GM12878 (cell line): Measurements from ENCODE around the gene LAMA2. TPM values are rescaled to one million over a fixed set of nuclear protein-coding genes. Genes with fewer than 3 reads are reported as not detected.

Experiments
- ATAC-seq: fragments of 200-7000 bp; cut with Tn5 transposase; 3 replicates; pipeline ENCODE4 v1.9.1; 2020; ENCODE audit warnings: mild to moderate bottlenecking, moderate library complexity
- BruUV-seq: library from RNA; stranded (reverse); fragments of 400-500 nt; replicated peaks from 2 replicates; lab custom pipeline; 2021; lab: Mats Ljungman, UMichigan
- CTCF ChIA-PET: fragments of 300-600 bp; sonication (Branson Sonifier 250); formaldehyde crosslinking; extraction: SDS; loops from one replicate; lab custom pipeline; 2021; ENCODE audit warnings: inconsistent platforms; lab: Yijun Ruan, JAX
- POLR2A ChIA-PET: fragments of 350-600 bp; formaldehyde crosslinking; extraction: SDS; loops from one replicate; lab custom pipeline; 2021; ENCODE audit warnings: inconsistent platforms; lab: Charles Lee
- RAD21 ChIA-PET: fragments of 300-600 bp; sonication (Branson Sonifier 250); formaldehyde crosslinking; loops from one replicate; lab custom pipeline; 2023; ENCODE audit warnings: antibody characterized with exemption; ENCODE audit not compliant: unreplicated experiment; lab: Charles Lee
- SMC1A ChIA-PET: fragments of 300-600 bp; sonication (Branson Sonifier 250); formaldehyde crosslinking; loops from one replicate; lab custom pipeline; 2023; ENCODE audit not compliant: unreplicated experiment, uncharacterized antibody; lab: Charles Lee
- DNase-seq: peaks from one replicate; pipeline ENCODE4 v3.0.0-alpha.2; 2011; ENCODE audit warnings: low read depth, low spot score
- FAIRE-seq: peaks from 3 replicates; lab custom pipeline; 2011; peaks lifted over from hg19 to GRCh38; lab: Jason Lieb, UNC
- H2AFZ ChIP-seq: 2 replicates; pipeline ENCODE4 v1.6.0; 2011; ENCODE audit warnings: low read depth, low read length, control low read depth; ENCODE audit not compliant: control insufficient read depth
- H3K27ac ChIP-seq: 2 replicates; pipeline ENCODE4 v1.5.1; 2011; ENCODE audit warnings: control low read depth; ENCODE audit not compliant: control insufficient read depth, insufficient read depth
- H3K27me3 ChIP-seq, 2 experiments: replicated peaks in 1 of 2; 2 replicates each; pipeline versions ENCODE4 v1.6.0 to v1.6.1; 2011; ENCODE audit warnings: low read length in 1 of 2; ENCODE audit not compliant: control insufficient read depth in 2 of 2, insufficient read depth in 2 of 2
- H3K36me3 ChIP-seq, 2 experiments: 2 replicates each; pipeline ENCODE4 v1.5.1; 2011; ENCODE audit warnings: low read length in 1 of 2; ENCODE audit not compliant: control insufficient read depth in 2 of 2, insufficient read depth in 2 of 2
- H3K4me1 ChIP-seq: 2 replicates; pipeline ENCODE4 v1.6.1; 2011; ENCODE audit warnings: mild to moderate bottlenecking, low read length, moderate library complexity, mixed read lengths; ENCODE audit not compliant: control insufficient read depth, insufficient read depth
- H3K4me2 ChIP-seq: 2 replicates; pipeline ENCODE4 v1.6.0; 2011; ENCODE audit warnings: control low read depth; ENCODE audit not compliant: control insufficient read depth, insufficient read depth
- H3K4me3 ChIP-seq: fragments of 200-600 bp; sonication (generic); 2 replicates; pipeline ENCODE4 v1.5.1; 2016
- H3K79me2 ChIP-seq: 2 replicates; pipeline ENCODE4 v1.6.0; 2011; ENCODE audit warnings: low read length; ENCODE audit not compliant: control insufficient read depth, insufficient read depth
- H3K9ac ChIP-seq: 2 replicates; pipeline ENCODE4 v1.8.0; 2011; ENCODE audit warnings: low read length, control low read depth, mixed read lengths; ENCODE audit not compliant: control insufficient read depth, insufficient read depth
- H3K9me3 ChIP-seq: replicated peaks from 3 replicates; pipeline ENCODE4 v1.5.1; 2011; ENCODE audit warnings: mild to moderate bottlenecking, low read length; ENCODE audit not compliant: control insufficient read depth, insufficient read depth
- H4K20me1 ChIP-seq: 2 replicates; pipeline ENCODE4 v1.6.0; 2011; ENCODE audit not compliant: control insufficient read depth, insufficient read depth
- ATF7 ChIP-seq: fragments of 450-650 bp; IDR thresholded peaks from 2 replicates; pipeline ENCODE4 v1.6.1; 2016; ENCODE audit warnings: low read depth, mild to moderate bottlenecking
- BCL11A ChIP-seq: IDR thresholded peaks from 2 replicates; pipeline ENCODE4 v1.6.1; 2011; ENCODE audit warnings: low read depth, low read length
- CBX5 ChIP-seq: sonication (generic); IDR thresholded peaks from 2 replicates; pipeline ENCODE4 v1.6.1; 2016; ENCODE audit warnings: low read depth, moderate library complexity, mild to moderate bottlenecking, inconsistent platforms
- CHD2 ChIP-seq: IDR thresholded peaks from 2 replicates; pipeline ENCODE4 v1.6.1; 2011; ENCODE audit warnings: low read depth, low read length, improper control_type of control experiment, borderline replicate concordance
- CREB1 ChIP-seq: IDR thresholded peaks from 2 replicates; pipeline ENCODE4 v1.6.1; 2012; ENCODE audit warnings: low read depth, mild to moderate bottlenecking, inconsistent platforms
- EP300 ChIP-seq, 2 experiments: fragments of 150-350 bp in 1 of 2; IDR thresholded peaks; 2 replicates each; pipeline ENCODE4 v1.6.1; 2011 to 2012; ENCODE audit warnings: low read depth in 2 of 2, low read length in 2 of 2, borderline replicate concordance in 1 of 2, improper control_type of control experiment in 1 of 2, inconsistent platforms in 1 of 2; ENCODE audit not compliant: control insufficient read depth in 1 of 2
- FOXK2 ChIP-seq: fragments of 450-650 bp; IDR thresholded peaks from 2 replicates; pipeline ENCODE4 v1.6.1; 2017; ENCODE audit warnings: mild to moderate bottlenecking, moderate library complexity
- IRF4 ChIP-seq: IDR thresholded peaks from 2 replicates; pipeline ENCODE4 v1.6.1; 2011; ENCODE audit warnings: low read depth, low read length
- NR2F1 ChIP-seq: fragments of 450-650 bp; conservative IDR thresholded peaks from 2 replicates; pipeline ENCODE4 v1.6.1; 2017; ENCODE audit warnings: mild to moderate bottlenecking
- STAT3 ChIP-seq: IDR thresholded peaks from 2 replicates; pipeline ENCODE4 v1.6.1; 2011; ENCODE audit warnings: low read depth, low read length, improper control_type of control experiment
- USF1 ChIP-seq: IDR thresholded peaks from 2 replicates; pipeline ENCODE4 v1.6.1; 2011; ENCODE audit warnings: borderline replicate concordance, low read depth, mild to moderate bottlenecking, moderate library complexity, mixed read lengths, low read length; ENCODE audit not compliant: insufficient read depth; ENCODE audit errors: extremely low read length
- ZNF687 ChIP-seq: fragments of 450-650 bp; IDR thresholded peaks from 2 replicates; pipeline ENCODE4 v1.6.1; 2017; ENCODE audit warnings: mild to moderate bottlenecking, moderate library complexity
- ZSCAN29 ChIP-seq: fragments of 450-650 bp; IDR thresholded peaks from 2 replicates; pipeline ENCODE4 v1.6.1; 2017; ENCODE audit warnings: mild to moderate bottlenecking, moderate library complexity
- WGBS: methylation state at CpG from one replicate; pipeline ENCODE4 v1.1.6; 2016; ENCODE audit warnings: low lambda C conversion rate; ENCODE audit not compliant: insufficient replicate concordance, insufficient coverage; ENCODE audit errors: missing lambda C conversion rate; 5-methylcytosine and 5-hydroxymethylcytosine counted together
- in situ Hi-C: fragments of 300-500 bp; cut with MboI; formaldehyde crosslinking; loops from 9 replicates; pipeline ENCODE4 v1.14.3; 2018; ENCODE audit warnings: mixed read lengths
- intact Hi-C: fragments of 100-400 bp; cut with micrococcal nuclease; formaldehyde crosslinking; loops from one replicate; pipeline ENCODE4 v1.14.2; 2022; ENCODE audit not compliant: unreplicated experiment
- polyA plus RNA-seq, 11 experiments: library from polyadenylated mRNA; depleted of rRNA in 4 of 11; unstranded in 6 of 11; stranded (reverse) in 5 of 11; fragments of >200 nt; fragmentation: Nextera tagmentation in 4 of 11; fragmentation: Illumina TruSeq in 1 of 11; extraction: Ambion mirVana in 4 of 11; extraction: Trizol in 1 of 11; gene quantifications; 1 replicate in 1 of 11; 2 replicates in 10 of 11; pipeline versions ENCODE4 v1.2.1 to v1.2.3, GENCODE V29; 2011 to 2016; ENCODE audit warnings: inconsistent platforms in 2 of 11, missing spikeins in 2 of 11, low read depth in 1 of 11
- total RNA-seq, 4 experiments: library from RNA; depleted of rRNA in 3 of 4; stranded (reverse); fragments of >200 nt in 3 of 4; fragmentation: Illumina TruSeq in 1 of 4; extraction: Trizol in 1 of 4; gene quantifications; 2 replicates each; pipeline versions ENCODE4 v1.2.1 to v1.2.3, GENCODE V29; 2013 to 2021

Gene LAMA2
- total and polyA plus RNA-seq, 10 of the 15 experiments (the other 5 are each of a cell fraction or from before 2014, with no cell fraction given) = 0.04 to 2.0 (median 0.37) TPM; not detected in 1

GRCh38 chr6:129100164-129100563, 217.2 kb downstream of the LAMA2 start:
- TF ChIP-seq USF1 (no peak), ZSCAN29 (no peak)
- ChIA-PET SMC1A (no interaction called here), POLR2A (interaction anchor here (0.5 kb wide), 1 partner anchor 36 kb away, joined by 3 read pairs; no protein-coding TSS in a partner anchor), RAD21 (no interaction called here), CTCF (no interaction called here)
- ATAC-seq (no peak), FAIRE-seq (no peak), DNase-seq (no peak)
- Histone ChIP-seq H3K27me3 (no peaks in the 10 kb centered on the region), H3K79me2 (no peaks in the 10 kb centered on the region), H3K36me3 (no peaks in the 10 kb centered on the region), H4K20me1 (no peaks in the 10 kb centered on the region), H2AFZ (no peak overlapping the region), H3K9ac (no peak overlapping the region), H3K9me3 (no peaks in the 10 kb centered on the region), H3K4me1 (no peaks in the 10 kb centered on the region), H3K27ac (no peak overlapping the region), H3K4me2 (no peak overlapping the region), H3K4me3 (no peak overlapping the region)
- in situ Hi-C loops = no loop called here
- intact Hi-C loops = no loop called here
- BruUV-seq = no TSS peak
- 0% methylated on average over 1 of the region's 1 CpG for WGBS

GRCh38 chr6:129102741-129103140, 219.8 kb downstream of the LAMA2 start:
- Histone ChIP-seq H3K9ac (no peak overlapping the region), H3K27me3 (no peaks in the 10 kb centered on the region), H3K4me2 (no peak overlapping the region), H3K36me3 (no peaks in the 10 kb centered on the region), H3K4me1 (no peaks in the 10 kb centered on the region), H3K79me2 (no peaks in the 10 kb centered on the region), H2AFZ (no peak overlapping the region), H4K20me1 (no peaks in the 10 kb centered on the region), H3K4me3 (no peak overlapping the region), H3K27ac (no peak overlapping the region), H3K9me3 (no peaks in the 10 kb centered on the region)
- BruUV-seq = no TSS peak
- DNase-seq (no peak), FAIRE-seq (no peak), ATAC-seq (no peak)
- SMC1A ChIA-PET = no interaction called here
- in situ Hi-C loops = no loop called here
- CTCF ChIA-PET = interaction anchor here (0.6 kb wide), 1 partner anchor 1357 kb away, joined by 3 read pairs; no protein-coding TSS in a partner anchor
- POLR2A ChIA-PET = no interaction called here
- intact Hi-C loops = no loop called here
- 35% methylated on average over 4 of the region's 4 CpGs for WGBS
- RAD21 ChIA-PET = no interaction called here
- TF ChIP-seq BCL11A (no peak), STAT3 (no peak), CBX5 (no peak), IRF4 (no peak), USF1 (no peak), NR2F1 (no peak), FOXK2 (no peak), ZNF687 (no peak), ATF7 (no peak), CHD2 (no peak), EP300 (IDR thresholded peaks at IDR 0.05; ENCODE audit: borderline replicate concordance in 1 of 2, control insufficient read depth in 1 of 2, low read depth in 2 of 2, low read length in 2 of 2) (no peak), CREB1 (no peak)
